GM12872 (cell line): ENCODE results near the gene SF3B5.

Source experiments
- CTCF ChIP-seq: IDR thresholded peaks from 3 replicates; pipeline ENCODE4 v1.5.1; 2011; ENCODE audit warnings: low read depth, mild to moderate bottlenecking, low read length, moderate library complexity; ENCODE audit not compliant: insufficient read depth

SF3B5 gene

GRCh38 chr6:144123421-144123820 is 28.0 kb upstream of the SF3B5 start:
- TF ChIP-seq CTCF, result no peak

GRCh38 chr6:144122861-144123260 is 27.5 kb upstream of the SF3B5 start:
- TF ChIP-seq CTCF, result no peak

DNA sequence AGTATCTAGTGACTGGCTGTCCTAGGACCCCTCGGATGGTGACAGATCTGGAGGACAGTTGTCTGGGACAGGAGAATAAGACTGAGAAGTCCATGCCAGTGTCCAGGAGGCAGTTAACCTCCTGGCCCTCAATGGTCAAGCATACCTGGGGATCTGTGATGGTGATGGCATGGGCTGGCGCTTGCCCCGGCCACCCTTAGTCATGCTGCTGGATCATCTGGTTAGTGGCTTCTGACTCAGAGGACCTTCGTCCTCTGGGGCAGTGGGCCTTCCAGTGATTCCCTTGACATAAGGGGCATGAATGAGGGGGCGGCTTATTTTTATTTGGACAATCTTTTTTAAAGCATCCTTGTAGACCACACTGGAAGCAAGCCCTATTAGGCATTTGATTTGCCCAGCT is 24.0 kb upstream of the SF3B5 start:
- TF ChIP-seq CTCF, result no peak

GRCh38 chr6:144115219-144115618 is 19.8 kb upstream of the SF3B5 start:
- TF ChIP-seq CTCF, result no peak

GRCh38 chr6:144113366-144113765 is 18.0 kb upstream of the SF3B5 start:
- no peak for TF ChIP-seq CTCF

GRCh38 chr6:144110210-144110609 is 14.8 kb upstream of the SF3B5 start:
- no peak for TF ChIP-seq CTCF

DNA sequence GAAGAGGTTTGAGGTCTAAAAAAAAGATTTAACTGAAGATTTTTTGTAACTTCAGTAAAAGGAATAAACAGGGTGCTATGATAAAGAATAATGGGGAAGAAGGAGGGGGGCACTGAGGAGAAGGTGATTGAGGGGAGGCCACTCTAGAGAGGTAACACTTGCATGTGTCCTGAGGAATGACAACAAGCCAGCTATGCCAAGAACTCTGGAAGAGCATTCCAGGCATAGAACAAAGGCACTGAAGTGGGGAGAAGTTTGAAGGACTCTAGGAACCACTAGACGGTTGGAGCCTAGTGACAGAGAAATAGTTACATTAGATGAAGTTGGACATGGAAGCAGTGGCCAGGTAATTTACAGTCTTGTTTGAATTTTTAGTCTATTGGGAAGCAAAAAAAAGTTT is 10.8 kb upstream of the SF3B5 start:
- no peak for TF ChIP-seq CTCF

GRCh38 chr6:144104898-144105487 is 9.6 kb upstream of the SF3B5 start:
- TF ChIP-seq CTCF, result peak; percentile 48; the same call in 2 of the 3 replicates
